GM12865 (cell line): ENCODE measurements around the gene KRTAP4-2.

ENCODE experiments used
- DNase-seq: peaks from one replicate; pipeline ENCODE4 v3.0.0; 2010; ENCODE audit warnings: low read depth
- H3K4me3 ChIP-seq: 2 replicates; pipeline ENCODE4 v1.5.1; 2011; ENCODE audit warnings: mild to moderate bottlenecking, low read depth, low read length, control low read depth
- CTCF ChIP-seq: IDR thresholded peaks from 2 replicates; pipeline ENCODE4 v1.5.1; 2011; ENCODE audit warnings: low read length, control low read depth, low read depth, inconsistent platforms; ENCODE audit not compliant: insufficient read depth; ENCODE audit errors: missing control alignments

KRTAP4-2 gene

GRCh38 chr17:41184480-41184961 is 6.5 kb upstream of the KRTAP4-2 start, which contains the start of gene KRTAP4-1:
TSS of gene KRTAP4-1 (minus strand) at chr17:41184911. CDS start at chr17:41184854, 57 bp downstream.
- TF ChIP-seq CTCF, result no peak

DNA sequence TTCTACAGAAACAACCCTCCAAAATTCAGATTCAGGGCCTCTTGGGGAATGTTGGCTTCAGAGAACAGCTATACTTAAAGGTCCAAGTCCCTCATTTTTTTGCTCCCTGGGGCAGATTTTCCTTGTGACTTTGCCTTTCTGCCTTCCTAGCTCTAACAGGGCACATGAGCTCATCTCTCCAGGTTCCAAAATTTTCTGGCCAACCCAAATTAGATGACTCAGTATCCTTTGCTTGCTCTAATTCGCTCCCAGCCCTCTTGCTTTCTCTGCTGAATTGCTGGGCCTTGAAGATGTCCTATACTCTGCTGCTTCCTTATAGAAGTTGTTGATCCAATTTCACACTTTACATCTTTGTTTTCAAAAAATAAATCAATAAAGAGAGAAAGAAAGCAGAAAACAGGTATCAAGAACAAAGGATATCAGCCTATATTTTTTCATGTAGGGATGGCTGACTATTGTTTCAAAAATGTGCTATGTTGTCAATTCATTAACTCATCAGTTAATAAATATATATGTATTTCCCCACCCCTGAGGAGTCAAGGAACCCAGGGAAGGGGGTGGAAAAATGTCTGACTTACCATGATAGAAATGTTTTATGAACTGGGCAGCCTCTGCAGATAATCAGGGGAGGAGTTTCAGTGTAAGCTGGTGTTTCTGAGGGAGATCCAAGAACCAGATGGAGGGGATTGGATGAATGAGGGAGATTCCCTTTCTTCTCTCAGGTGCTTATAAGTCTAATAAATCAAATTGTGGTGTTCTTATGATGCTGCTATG is 1.0 kb upstream of the KRTAP4-2 start:
- DNase-seq, result no peak
- TF ChIP-seq CTCF, result no peak
- H3K4me3 ChIP-seq, result no peak overlapping the region

More at GRCh38 chr17:41184480-41184961, 6.5 kb upstream of the KRTAP4-2 start, which contains the start of gene KRTAP4-1:
- DNase-seq, result no peak
- H3K4me3 ChIP-seq, result no peak within 1 kb of the TSS

DNA sequence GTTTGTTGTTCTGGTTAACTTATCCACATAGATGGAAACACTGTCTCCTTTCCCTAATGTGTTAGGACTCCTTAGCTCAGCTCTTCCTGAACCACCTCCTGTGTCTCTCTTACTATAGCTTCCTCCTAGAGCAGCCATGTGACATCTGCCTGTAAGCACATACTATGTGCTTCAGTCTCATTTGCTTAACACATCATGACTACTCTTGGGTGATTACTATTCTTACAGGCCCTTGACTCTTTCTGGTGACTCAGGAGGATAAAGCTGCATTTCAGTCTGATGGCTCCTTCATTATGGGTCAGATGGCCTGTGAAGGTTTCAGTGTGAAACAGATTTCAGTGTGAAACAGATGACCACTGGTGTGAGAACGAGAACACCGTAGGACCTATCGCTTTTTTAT is 320 bp upstream of the KRTAP4-2 start:
- no peak overlapping the region for H3K4me3 ChIP-seq
- no peak for DNase-seq
- no peak for TF ChIP-seq CTCF

GRCh38 chr17:41176744-41177387 is 1.2 kb downstream of the KRTAP4-2 start:
- DNase-seq, result peak; percentile 14
- no peak for TF ChIP-seq CTCF
- H3K4me3 ChIP-seq, result no peak overlapping the region

DNA sequence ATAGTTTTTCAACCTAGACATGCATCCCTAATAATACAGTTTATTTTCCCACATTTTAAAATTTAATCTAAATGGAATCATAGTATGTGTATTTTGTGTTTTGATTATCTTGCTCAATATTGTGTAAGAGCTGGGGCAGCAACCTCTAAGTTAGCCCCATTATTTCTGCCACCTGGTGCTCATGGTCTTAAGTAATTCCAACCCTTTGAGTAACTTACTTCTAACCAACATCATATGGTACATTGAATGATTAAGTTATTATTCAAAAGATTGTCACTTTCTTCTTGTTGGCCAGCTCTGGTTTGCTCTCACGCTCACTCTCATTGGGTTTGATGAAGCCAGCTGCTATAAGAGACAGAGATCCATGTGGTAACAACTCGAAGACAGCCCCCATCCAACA is 6.1 kb downstream of the KRTAP4-2 start:
- no peak overlapping the region for H3K4me3 ChIP-seq
- no peak for TF ChIP-seq CTCF
- no peak for DNase-seq

- no peak for TF ChIP-seq CTCF
- no peak within 1 kb of the TSS for H3K4me3 ChIP-seq
- no peak for DNase-seq
Measured at GRCh38 chr17:41168121-41168520, 9.9 kb downstream of the KRTAP4-2 start, which contains the start of gene KRTAP4-3. TSS of gene KRTAP4-3 (minus strand) at chr17:41168221. CDS start at chr17:41168172, 49 bp downstream.
